ENCODE results near the gene CNTN4. TPM values are rescaled to one million over a fixed set of nuclear protein-coding genes. Genes with fewer than 3 reads are reported as not detected.

CNTN4 gene
- total RNA-seq, 2 donors from 2014 or later: not detected

- peaks cover 4 to 6% of the 10 kb centered on the region in 2 donors for H3K9me3 Mint-ChIP-seq
Observed at GRCh38 chr3:2211568-2211967, 112.9 kb downstream of the CNTN4 start.

GRCh38 chr3:2212206-2212605 lies 113.5 kb downstream of the CNTN4 start:
- Mint-ChIP-seq H3K36me3 (no peaks in the 10 kb centered on the region), H3K9me3 (peaks cover 3 to 4% of the 10 kb centered on the region in 2 donors)

More at GRCh38 chr3:2211568-2211967, 112.9 kb downstream of the CNTN4 start:
- DNase-seq (ENCODE audit: low spot score in 2 of 2): no peak
- no peaks in the 10 kb centered on the region for H3K36me3 Mint-ChIP-seq
- H3K27ac Mint-ChIP-seq: no peak overlapping the region
- no peak for ATAC-seq

GRCh38 chr3:2218375-2218774 lies 119.7 kb downstream of the CNTN4 start:
- Mint-ChIP-seq H3K36me3 (no peaks in the 10 kb centered on the region), H3K27ac (no peak overlapping the region), H3K9me3 (peaks cover 5 to 6% of the 10 kb centered on the region in 2 donors)
- ATAC-seq (no peak), DNase-seq (ENCODE audit: low spot score in 2 of 2) (no peak)

More at GRCh38 chr3:2212206-2212605, 113.5 kb downstream of the CNTN4 start:
- ATAC-seq (no peak), DNase-seq (ENCODE audit: low spot score in 2 of 2) (no peak)
- H3K27ac Mint-ChIP-seq: no peak overlapping the region

GRCh38 chr3:2218816-2219215 lies 120.2 kb downstream of the CNTN4 start:
- Mint-ChIP-seq H3K9me3 (peaks cover 5 to 10% of the 10 kb centered on the region in 2 donors), H3K27ac (no peak overlapping the region), H3K36me3 (no peaks in the 10 kb centered on the region)
- ATAC-seq (no peak), DNase-seq (ENCODE audit: low spot score in 2 of 2) (no peak)

- DNase-seq (ENCODE audit: low spot score in 2 of 2): no peak
- H3K36me3 Mint-ChIP-seq: no peaks in the 10 kb centered on the region
- no peaks in the 10 kb centered on the region for H3K9me3 Mint-ChIP-seq
- ATAC-seq: no peak
- H3K27ac Mint-ChIP-seq: no peak overlapping the region
Observed at GRCh38 chr3:2236203-2236602, 137.5 kb downstream of the CNTN4 start.

- ATAC-seq (no peak), DNase-seq (ENCODE audit: low spot score in 2 of 2) (no peak)
- Mint-ChIP-seq H3K36me3 (no peaks in the 10 kb centered on the region), H3K9me3 (no peaks in the 10 kb centered on the region), H3K27ac (no peak overlapping the region)
Observed at GRCh38 chr3:2244137-2244536, 145.5 kb downstream of the CNTN4 start.

- H3K27ac Mint-ChIP-seq: no peak overlapping the region
- no peaks in the 10 kb centered on the region for H3K36me3 Mint-ChIP-seq
- ATAC-seq (no peak), DNase-seq (ENCODE audit: low spot score in 2 of 2) (no peak)
- H3K9me3 Mint-ChIP-seq: no peaks in the 10 kb centered on the region
Observed at GRCh38 chr3:2246873-2247648, 148.4 kb downstream of the CNTN4 start.

GRCh38 chr3:2247831-2248230 lies 149.2 kb downstream of the CNTN4 start:
- Mint-ChIP-seq H3K9me3 (no peaks in the 10 kb centered on the region), H3K27ac (no peak overlapping the region), H3K36me3 (no peaks in the 10 kb centered on the region)
- no peak for DNase-seq (ENCODE audit: low spot score in 2 of 2)
- no peak for ATAC-seq

- ATAC-seq (no peak), DNase-seq (ENCODE audit: low spot score in 2 of 2) (no peak)
- peaks cover 0 to 11% of the 10 kb centered on the region in 2 donors for H3K36me3 Mint-ChIP-seq
- H3K9me3 Mint-ChIP-seq: peaks cover 13 to 14% of the 10 kb centered on the region in 2 donors
- H3K27ac Mint-ChIP-seq: no peak overlapping the region
Observed at GRCh38 chr3:2250783-2251182, 152.1 kb downstream of the CNTN4 start.

- no peaks in the 10 kb centered on the region for H3K36me3 Mint-ChIP-seq
- no peak for ATAC-seq
- H3K9me3 Mint-ChIP-seq: no peaks in the 10 kb centered on the region
- no peak overlapping the region for H3K27ac Mint-ChIP-seq
- no peak for DNase-seq (ENCODE audit: low spot score in 2 of 2)
Observed at GRCh38 chr3:2261747-2262146, 163.1 kb downstream of the CNTN4 start.

- no peak overlapping the region for H3K27ac Mint-ChIP-seq
- H3K9me3 Mint-ChIP-seq: no peaks in the 10 kb centered on the region
- ATAC-seq (no peak), DNase-seq (ENCODE audit: low spot score in 2 of 2) (no peak)
- H3K36me3 Mint-ChIP-seq: no peaks in the 10 kb centered on the region
Observed at GRCh38 chr3:2262204-2262603, 163.5 kb downstream of the CNTN4 start.

GRCh38 chr3:2266606-2267005 lies 167.9 kb downstream of the CNTN4 start:
- DNase-seq (ENCODE audit: low spot score in 2 of 2) (no peak), ATAC-seq (no peak)
- Mint-ChIP-seq H3K9me3 (no peaks in the 10 kb centered on the region), H3K27ac (no peak overlapping the region), H3K36me3 (no peaks in the 10 kb centered on the region)

GRCh38 chr3:2268779-2269178 lies 170.1 kb downstream of the CNTN4 start:
- ATAC-seq (no peak), DNase-seq (ENCODE audit: low spot score in 2 of 2) (no peak)
- Mint-ChIP-seq H3K27ac (no peak overlapping the region), H3K36me3 (no peaks in the 10 kb centered on the region), H3K9me3 (no peaks in the 10 kb centered on the region)

GRCh38 chr3:2274526-2274925 lies 175.9 kb downstream of the CNTN4 start:
- Mint-ChIP-seq H3K9me3 (no peaks in the 10 kb centered on the region), H3K36me3 (no peaks in the 10 kb centered on the region), H3K27ac (no peak overlapping the region)
- ATAC-seq: no peak
- DNase-seq (ENCODE audit: low spot score in 2 of 2): no peak

- H3K9me3 Mint-ChIP-seq: no peaks in the 10 kb centered on the region
- DNase-seq (ENCODE audit: low spot score in 2 of 2) (no peak), ATAC-seq (no peak)
- no peak overlapping the region for H3K27ac Mint-ChIP-seq
- no peaks in the 10 kb centered on the region for H3K36me3 Mint-ChIP-seq
Observed at GRCh38 chr3:2283818-2284217, 185.2 kb downstream of the CNTN4 start.

- ATAC-seq (no peak), DNase-seq (ENCODE audit: low spot score in 2 of 2) (no peak)
- Mint-ChIP-seq H3K9me3 (peaks cover 4 to 11% of the 10 kb centered on the region in 2 donors), H3K36me3 (no peaks in the 10 kb centered on the region), H3K27ac (no peak overlapping the region)
Observed at GRCh38 chr3:2300938-2301337, 202.3 kb downstream of the CNTN4 start.

- DNase-seq (ENCODE audit: low spot score in 2 of 2): no peak
- Mint-ChIP-seq H3K9me3 (peaks cover 4 to 11% of the 10 kb centered on the region in 2 donors), H3K27ac (no peak overlapping the region), H3K36me3 (no peaks in the 10 kb centered on the region)
- ATAC-seq: no peak
Observed at GRCh38 chr3:2301361-2301760, 202.7 kb downstream of the CNTN4 start.

GRCh38 chr3:2303566-2303965 lies 204.9 kb downstream of the CNTN4 start:
- ATAC-seq (no peak), DNase-seq (ENCODE audit: low spot score in 2 of 2) (no peak)
- H3K9me3 Mint-ChIP-seq: peaks cover 4 to 10% of the 10 kb centered on the region in 2 donors
- no peak overlapping the region for H3K27ac Mint-ChIP-seq
- H3K36me3 Mint-ChIP-seq: no peaks in the 10 kb centered on the region
